ENCODE results near the gene HOXD4.

HOXD4 gene

DNA sequence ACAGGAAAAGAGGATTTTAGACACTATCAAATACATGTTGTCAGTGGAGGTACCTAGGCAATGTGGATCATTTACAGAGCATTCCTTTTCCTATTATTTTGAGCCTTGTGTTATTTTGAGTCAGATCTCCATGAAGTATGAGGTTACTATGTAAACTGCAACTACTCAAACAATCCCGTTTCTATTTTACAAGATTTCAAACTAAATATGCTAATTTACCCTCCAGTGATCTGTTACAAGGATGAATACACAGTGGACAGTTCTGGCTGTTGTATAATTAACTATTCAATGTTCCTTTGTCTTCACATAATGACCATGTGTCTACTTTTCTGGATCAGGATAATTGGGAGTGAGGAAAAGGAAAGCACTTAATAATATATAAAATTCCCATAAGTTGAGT, 41.7 kb downstream of the HOXD4 start:
- DNase-seq: no peak

DNA sequence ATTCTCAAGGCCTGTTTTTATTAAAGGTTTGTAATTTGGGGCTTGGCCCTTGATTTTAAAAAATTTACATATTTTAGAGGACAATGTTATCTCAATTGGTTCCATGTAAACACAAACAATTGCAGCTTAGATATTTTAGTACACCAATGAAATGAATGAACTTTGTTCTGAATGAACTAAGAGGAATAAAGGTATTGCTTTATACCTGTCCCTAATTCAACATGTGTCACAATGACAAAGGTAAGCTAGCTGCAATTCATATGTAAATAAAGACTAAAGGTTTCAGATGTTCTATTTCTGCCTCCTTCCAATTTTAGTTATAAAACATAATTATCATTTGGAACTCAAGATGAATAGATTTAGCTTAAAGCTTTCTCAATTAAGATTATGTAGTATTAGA, 48.6 kb downstream of the HOXD4 start:
- DNase-seq: no peak

DNA sequence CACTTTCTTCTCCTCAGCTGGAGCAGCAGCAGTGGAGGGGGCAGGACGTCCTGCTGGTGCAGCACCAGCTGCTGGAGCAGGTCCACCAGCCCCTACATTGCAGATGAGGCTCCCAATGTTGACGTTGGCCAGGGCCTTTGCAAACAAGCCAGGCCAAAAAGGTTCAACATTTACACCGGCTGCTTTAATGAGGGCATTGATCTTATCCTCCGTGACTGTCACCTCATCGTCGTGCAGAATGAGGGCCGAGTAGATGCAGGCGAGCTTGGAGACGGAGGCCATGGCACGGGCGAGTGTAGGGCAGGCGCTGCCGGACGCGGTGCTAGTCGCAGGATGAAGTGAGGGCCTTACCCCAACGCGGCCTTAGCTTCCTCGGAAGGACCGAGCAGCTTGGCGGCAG, 49.6 kb downstream of the HOXD4 start:
- no peak for DNase-seq

DNA sequence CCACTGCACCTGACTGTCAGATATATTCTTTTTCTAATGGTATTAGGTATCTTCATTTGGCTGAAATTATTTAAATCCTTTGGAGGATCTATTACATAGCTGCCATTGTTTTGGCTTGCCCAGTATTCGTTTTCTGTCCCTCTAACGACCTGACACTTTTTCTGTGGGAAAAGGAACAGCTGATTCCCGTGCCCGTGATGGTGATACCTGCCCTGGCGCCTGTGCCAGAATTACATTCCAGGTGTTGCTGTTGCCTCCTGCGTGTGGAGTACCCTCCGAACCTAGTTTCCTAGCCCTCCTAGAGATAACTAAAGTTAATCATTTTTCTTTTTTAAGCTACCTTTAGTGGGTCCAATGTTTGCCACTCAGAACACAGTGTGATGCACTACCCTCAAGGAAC, 51.1 kb downstream of the HOXD4 start:
- DNase-seq: no peak

All from NK-92 treated with Interleukin-12 subunit alpha and Interleukin-12 subunit beta, amount 100 ng/mL, for 24 hours (cell line).